NT2/D1 (cell line): Measurements from ENCODE around the gene STYXL2.

Source experiments
- SUZ12 ChIP-seq: IDR thresholded peaks from 2 replicates; pipeline ENCODE4 v1.6.1; 2011; ENCODE audit not compliant: insufficient read length, insufficient read depth; ENCODE audit errors: extremely low read depth
- YY1 ChIP-seq: IDR thresholded peaks from 2 replicates; pipeline ENCODE4 v1.6.1; 2011; ENCODE audit not compliant: insufficient read length, insufficient read depth
- ZNF274 ChIP-seq: IDR thresholded peaks from 2 replicates; pipeline ENCODE4 v1.6.1; 2011; ENCODE audit warnings: mild to moderate bottlenecking, low read depth, low read length

GRCh38 chr1:167102906-167103573, 9.2 kb downstream of the STYXL2 start:
- TF ChIP-seq YY1 (no peak), ZNF274 (no peak), SUZ12 (no peak)
